Measurements from ENCODE around the gene NFATC1.

Gene NFATC1

DNA sequence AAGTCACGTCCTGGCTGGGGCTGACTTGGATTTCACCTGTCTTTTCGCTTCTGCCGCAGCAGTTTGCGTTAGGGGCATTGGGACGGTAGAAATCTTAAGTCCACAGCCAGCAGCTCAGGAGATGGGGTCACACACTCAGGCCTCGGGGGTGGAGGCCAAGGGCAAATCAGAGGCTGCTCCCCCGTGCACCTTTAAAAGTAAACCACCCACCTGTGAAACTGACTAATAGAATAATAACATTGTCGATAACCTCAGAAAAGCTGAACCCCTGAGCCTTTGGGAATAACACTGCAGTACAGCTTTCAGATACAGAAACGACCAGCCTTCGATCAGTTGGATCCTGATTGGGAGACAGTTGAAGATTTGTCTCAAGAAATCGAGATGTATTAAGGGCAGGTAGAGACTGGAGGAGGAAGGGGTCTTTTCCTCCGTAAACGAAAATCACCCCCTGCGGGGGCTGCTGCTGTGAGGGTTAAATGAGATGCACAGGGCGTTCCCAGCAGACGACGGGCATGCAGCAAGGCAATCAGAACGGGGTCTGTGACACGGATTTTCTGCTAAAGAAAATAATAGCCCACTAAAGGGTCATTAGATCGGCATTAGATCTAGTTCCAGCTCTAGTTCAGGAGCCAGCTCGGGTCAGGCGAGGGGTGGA lies 16.4 kb upstream of the NFATC1 start:
- TF ChIP-seq REST (IDR thresholded peaks at IDR 0.05; ENCODE audit: insufficient read depth in 1 of 2, low read depth in 2 of 2, low read length in 2 of 2) (no peak), SIN3A (IDR thresholded peaks at IDR 0.05; ENCODE audit: borderline replicate concordance, insufficient read depth, low read length) (no peak), TAF1 (IDR thresholded peaks at IDR 0.05; ENCODE audit: borderline replicate concordance, insufficient read depth, low read length) (no peak), POLR2AphosphoS5 (IDR thresholded peaks at IDR 0.05; ENCODE audit: low read depth, low read length) (no peak), FOXP2 (optimal IDR thresholded peaks at IDR 0.05; ENCODE audit: borderline replicate concordance, extremely low read depth, extremely low read length, insufficient read depth) (no peak)

DNA sequence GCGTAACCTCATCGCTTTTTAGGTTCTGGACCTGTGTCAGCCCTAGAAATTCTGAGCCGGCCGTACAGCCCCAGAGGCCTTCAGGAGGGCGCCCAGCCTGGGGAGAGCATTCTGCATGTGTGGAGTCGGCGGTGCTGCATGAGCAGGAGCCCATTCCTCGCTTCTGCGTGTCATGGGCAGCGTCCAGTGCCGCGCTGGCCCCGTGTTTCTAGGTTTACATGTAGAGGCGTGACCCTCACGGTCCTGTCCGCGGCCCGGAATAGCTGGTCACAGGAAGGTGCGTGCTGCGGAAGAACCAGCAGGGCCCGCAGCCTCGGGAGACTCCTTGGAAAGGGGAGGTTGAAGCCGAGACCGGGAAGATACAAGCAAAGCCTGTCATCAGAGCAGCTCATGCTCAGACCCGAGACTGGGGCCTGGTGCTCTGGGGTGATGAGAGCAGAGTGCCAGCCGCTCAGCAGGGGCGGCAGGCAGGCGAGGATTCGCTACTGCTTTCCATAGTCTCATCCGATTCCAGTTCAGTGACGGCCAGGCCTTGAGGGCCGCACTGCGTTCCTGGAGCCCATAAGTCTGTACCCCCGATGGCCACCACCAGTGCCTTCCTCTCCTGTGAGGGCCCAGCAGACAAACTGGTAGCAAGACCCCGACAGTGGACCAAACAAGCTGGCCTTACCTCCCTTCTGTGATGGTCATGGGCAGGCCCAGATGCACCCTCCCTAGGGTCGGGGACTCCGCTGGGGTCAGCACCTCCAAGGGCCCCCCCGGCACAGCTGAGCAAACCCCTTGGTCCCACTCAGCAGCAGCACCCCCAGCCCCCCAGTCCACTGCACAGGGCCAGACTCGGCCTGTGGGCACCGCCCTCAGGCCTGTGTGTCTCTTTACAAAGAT lies 15.6 kb upstream of the NFATC1 start:
- no peak for TF ChIP-seq FOXP2 (optimal IDR thresholded peaks at IDR 0.05; ENCODE audit: borderline replicate concordance, extremely low read depth, extremely low read length, insufficient read depth)

DNA sequence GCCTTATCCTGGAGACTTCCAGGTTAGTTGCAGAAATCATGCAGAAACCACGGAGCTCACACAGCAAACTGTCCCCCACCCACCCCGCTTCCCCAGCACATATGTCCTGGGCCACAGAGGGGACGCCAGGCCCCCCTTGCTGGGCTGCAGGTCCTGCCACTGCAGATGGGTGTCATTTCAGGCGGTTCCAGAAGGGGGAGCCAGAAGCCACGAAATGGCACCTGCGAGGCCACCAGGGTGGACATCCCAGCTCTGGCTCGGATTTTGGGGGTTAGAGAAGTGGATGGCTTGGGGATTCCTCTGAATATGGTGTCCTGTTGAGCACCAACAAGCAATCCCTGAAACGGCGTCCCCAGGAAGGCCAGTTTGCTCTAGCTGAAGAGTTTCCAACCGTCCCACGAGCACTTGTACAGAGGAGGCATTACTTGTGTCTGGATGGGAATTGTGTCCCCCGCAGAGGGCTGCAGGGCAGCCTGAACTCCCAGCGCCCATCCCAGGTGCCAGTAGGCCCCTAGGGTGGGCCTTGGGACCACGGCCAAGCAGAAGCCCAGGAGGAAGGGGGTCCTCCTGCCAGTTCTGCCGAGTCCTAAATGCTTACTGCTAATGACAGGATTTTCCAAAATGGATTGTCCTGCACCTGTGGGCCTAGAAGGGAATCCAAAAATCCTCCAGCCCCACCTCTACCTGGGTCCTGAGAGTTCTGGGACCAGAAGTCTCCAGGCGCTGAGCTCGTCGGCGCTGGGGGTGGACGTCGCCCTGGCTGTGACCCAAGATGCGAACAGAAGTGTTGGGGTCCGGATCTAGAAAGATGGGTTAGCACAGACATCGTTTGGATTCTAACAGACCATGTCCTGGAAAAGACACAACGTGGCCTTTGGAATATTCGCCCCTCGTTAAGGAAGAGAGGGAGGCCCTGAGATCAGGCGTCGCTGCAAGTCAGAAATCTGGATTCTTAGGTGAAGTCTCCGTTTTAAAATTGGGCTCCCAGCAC lies 14.6 kb upstream of the NFATC1 start:
- no peak for TF ChIP-seq SIN3A (IDR thresholded peaks at IDR 0.05; ENCODE audit: borderline replicate concordance, insufficient read depth, low read length)
- no peak for TF ChIP-seq POLR2AphosphoS5 (IDR thresholded peaks at IDR 0.05; ENCODE audit: low read depth, low read length)
- TF ChIP-seq REST (IDR thresholded peaks at IDR 0.05; ENCODE audit: insufficient read depth in 1 of 2, low read depth in 2 of 2, low read length in 2 of 2), result no peak
- no peak for TF ChIP-seq FOXP2 (optimal IDR thresholded peaks at IDR 0.05; ENCODE audit: borderline replicate concordance, extremely low read depth, extremely low read length, insufficient read depth)
- no peak for TF ChIP-seq TAF1 (IDR thresholded peaks at IDR 0.05; ENCODE audit: borderline replicate concordance, insufficient read depth, low read length)

- TF ChIP-seq TAF1 (IDR thresholded peaks at IDR 0.05; ENCODE audit: borderline replicate concordance, insufficient read depth, low read length) (no peak), SIN3A (IDR thresholded peaks at IDR 0.05; ENCODE audit: borderline replicate concordance, insufficient read depth, low read length) (no peak), FOXP2 (optimal IDR thresholded peaks at IDR 0.05; ENCODE audit: borderline replicate concordance, extremely low read depth, extremely low read length, insufficient read depth) (no peak), REST (IDR thresholded peaks at IDR 0.05; ENCODE audit: insufficient read depth in 1 of 2, low read depth in 2 of 2, low read length in 2 of 2) (no peak), POLR2AphosphoS5 (IDR thresholded peaks at IDR 0.05; ENCODE audit: low read depth, low read length) (no peak)
Measured at GRCh38 chr18:79381811-79382311, 13.9 kb upstream of the NFATC1 start.
